HG02973 (cell line): ENCODE measurements around the gene C1QB.

Experiments
- ATAC-seq: cut with Tn5 transposase; IDR thresholded peaks from one replicate; pipeline ENCODE4 v1.9.1; 2021; ENCODE audit warnings: moderate library complexity; ENCODE audit not compliant: unreplicated experiment

C1QB gene

DNA sequence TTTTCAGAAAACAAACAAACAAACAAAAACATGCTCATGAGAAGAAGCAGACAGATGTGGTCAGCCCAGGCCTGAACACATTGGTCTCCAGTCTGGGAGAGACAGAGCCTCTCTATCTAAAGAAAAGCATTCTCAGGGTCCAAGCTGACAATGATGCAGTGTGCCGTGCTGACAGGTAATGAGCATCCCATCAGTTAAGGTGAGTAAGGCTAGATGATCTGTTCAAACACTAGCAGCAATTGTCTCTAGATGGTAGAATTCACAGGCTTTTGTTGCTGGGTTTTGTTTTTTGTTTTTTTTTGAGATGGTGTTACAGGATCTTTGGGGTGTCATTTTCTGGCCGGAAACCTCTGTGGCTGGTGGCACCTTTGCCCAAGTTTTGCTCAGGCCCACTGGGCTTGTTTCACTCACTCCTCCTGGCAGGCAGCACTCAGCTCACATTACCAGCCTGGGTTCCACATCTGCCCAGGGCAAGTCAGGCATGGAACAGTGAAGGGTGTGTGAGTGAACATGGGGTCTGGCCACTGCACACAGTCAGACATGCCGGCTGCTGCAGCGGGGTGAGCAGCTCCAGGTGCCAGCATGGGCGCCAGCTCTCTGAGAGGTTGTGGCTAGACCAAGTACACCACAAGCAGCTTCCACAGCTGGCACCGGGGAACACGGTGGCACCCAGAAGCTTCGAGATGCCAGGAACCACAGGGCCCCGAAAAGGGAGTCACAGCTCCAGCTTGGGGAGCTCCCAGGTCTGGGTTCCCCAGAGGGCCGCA is 19.2 kb upstream of the C1QB start:
- ATAC-seq = no peak

DNA sequence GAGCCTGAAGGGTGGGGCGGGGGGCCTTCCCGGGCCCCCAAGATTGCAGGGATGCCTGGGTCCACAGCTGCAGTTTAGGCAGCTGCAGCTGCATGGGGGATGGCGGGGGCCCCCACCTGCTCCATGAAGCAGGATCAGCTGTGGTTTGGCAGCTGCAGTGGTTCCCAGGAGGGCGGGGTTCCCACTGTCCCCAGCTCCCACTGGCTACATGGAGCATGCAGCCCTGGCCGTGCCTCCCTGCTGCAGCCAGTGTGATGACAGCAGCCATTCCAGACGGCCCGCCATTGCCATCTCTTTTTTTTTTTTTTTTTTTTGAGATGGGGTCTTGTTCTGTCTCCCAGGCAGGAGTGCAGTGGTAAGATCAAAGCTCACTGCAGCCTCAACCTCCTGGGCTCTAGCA is 17.6 kb upstream of the C1QB start:
- no peak for ATAC-seq

DNA sequence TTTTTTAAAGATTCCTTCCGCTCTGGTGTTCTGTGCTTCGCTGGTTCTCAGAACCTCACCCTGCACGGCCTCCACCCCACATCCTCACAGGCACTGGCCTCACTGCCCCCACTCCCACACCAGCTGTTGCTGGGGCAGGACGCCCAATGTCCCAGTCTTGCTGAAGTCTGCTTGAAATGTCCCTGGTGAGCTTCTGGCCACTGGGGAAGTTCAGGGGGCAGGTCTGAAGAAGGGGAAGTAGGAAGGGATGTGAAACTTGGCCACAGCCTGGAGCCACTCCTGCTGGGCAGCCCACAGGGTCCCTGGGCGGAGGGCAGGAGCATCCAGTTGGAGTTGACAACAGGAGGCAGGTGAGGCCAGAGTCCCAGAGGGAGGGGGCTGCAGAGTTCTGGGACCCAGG is 16.7 kb upstream of the C1QB start, which contains the start of gene C1QA:
C1QA (plus strand) TSS at position 276 of the 400 bp plus-strand sequence. CDS start 989 bp downstream, outside the sequence.
- no peak for ATAC-seq

DNA sequence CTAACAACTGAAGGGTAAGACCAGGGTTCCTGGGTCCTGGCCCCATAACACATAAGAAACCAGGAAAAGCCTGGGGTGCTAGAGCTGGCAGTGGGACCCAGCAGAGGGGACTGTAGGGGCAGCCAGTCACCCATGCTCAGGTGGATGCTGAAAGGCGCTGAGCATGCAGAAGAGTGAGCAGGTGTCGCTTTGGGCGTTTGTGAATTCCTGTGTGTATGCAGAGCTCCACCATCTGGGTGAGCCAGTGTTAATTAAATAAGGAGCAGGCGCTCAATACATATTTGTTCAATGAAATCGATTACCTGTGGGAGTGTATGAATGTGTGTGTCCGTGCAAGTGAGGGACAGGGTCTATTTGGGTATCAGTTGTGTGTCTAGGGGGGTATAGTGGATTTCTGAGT is 16.1 kb upstream of the C1QB start:
- no peak for ATAC-seq

GRCh38 chr1:22637907-22638445 is 15.1 kb upstream of the C1QB start:
- ATAC-seq = no peak

DNA sequence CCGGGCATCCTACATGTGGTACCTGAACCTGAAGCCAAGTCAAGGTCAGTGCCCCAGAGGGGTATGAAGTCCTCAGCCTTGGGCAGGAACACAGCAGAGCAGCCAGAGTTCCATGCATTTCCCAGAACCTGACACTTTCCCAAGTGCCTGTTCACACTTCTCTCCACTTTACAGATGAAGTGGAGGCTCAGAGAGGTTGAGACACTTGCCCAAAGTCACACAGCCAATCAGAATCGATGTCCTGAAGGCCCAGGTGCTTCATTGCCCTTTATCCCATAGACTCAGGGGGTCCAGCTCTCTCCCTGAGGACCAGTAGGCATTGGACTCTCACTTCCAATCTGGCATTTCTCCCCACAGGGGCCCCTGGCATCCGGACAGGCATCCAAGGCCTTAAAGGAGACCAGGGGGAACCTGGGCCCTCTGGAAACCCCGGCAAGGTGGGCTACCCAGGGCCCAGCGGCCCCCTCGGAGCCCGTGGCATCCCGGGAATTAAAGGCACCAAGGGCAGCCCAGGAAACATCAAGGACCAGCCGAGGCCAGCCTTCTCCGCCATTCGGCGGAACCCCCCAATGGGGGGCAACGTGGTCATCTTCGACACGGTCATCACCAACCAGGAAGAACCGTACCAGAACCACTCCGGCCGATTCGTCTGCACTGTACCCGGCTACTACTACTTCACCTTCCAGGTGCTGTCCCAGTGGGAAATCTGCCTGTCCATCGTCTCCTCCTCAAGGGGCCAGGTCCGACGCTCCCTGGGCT is 14.4 kb upstream of the C1QB start:
- no peak for ATAC-seq

DNA sequence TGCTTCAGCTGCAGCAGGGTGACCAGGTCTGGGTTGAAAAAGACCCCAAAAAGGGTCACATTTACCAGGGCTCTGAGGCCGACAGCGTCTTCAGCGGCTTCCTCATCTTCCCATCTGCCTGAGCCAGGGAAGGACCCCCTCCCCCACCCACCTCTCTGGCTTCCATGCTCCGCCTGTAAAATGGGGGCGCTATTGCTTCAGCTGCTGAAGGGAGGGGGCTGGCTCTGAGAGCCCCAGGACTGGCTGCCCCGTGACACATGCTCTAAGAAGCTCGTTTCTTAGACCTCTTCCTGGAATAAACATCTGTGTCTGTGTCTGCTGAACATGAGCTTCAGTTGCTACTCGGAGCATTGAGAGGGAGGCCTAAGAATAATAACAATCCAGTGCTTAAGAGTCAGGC is 13.8 kb upstream of the C1QB start:
- ATAC-seq = no peak

DNA sequence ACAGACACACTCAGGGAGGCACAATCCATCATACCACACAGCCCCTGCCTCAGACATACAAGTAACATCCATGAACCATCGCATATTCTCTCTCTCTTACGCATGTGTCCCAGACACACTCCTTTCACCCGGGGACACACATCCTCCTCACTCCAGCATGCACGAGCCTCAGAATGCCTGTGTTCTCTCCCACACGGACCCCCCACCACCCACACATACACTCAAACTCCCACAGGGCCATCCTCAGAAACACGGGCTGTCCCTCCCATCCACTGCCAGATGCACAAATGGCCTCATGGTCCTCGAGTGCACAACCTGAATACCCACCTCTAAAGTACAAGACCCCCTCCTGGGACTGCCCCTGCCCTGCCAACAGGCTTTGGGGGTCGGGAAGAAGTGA is 11.8 kb upstream of the C1QB start:
- ATAC-seq = no peak

- no peak for ATAC-seq
Observed at GRCh38 chr1:22641906-22642636, 11.0 kb upstream of the C1QB start.

GRCh38 chr1:22643381-22643780 is 9.7 kb upstream of the C1QB start, which contains the start of gene C1QC:
C1QC (plus strand) TSS chr1:22643633; CDS start chr1:22644024, 391 bp downstream.
- ATAC-seq = no peak

DNA sequence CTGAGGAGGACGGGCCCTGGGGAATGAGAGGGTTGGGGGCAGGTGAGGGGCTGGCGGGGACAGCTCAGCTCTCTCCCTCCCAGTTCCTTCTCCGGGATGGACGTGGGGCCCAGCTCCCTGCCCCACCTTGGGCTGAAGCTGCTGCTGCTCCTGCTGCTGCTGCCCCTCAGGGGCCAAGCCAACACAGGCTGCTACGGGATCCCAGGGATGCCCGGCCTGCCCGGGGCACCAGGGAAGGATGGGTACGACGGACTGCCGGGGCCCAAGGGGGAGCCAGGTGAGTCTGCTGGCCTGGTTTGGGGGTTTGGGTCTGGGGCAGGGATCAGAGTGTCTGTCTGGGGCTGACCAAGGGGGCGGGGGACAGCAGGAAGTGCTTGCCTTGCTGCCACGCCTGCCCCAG is 9.1 kb upstream of the C1QB start:
- no peak for ATAC-seq

GRCh38 chr1:22645931-22646330 is 7.1 kb upstream of the C1QB start:
- no peak for ATAC-seq

DNA sequence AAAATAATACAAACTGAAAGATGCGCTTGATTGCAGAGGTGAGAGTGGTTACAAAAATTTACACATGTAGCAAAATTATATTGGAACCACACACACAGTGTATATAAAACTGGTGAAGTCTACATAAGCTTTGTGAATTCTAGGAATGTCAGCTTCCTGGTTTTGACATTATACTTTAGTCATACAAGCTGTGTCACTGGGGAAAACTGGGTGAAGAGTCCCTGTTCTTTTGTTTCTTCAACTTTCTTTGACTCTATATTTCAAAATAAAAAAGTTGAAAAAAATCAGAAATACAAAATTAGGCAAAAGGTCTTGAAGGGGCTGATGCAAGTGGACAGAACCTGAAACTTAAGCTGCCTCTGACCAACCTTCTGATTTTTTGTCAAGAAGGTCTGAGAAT is 6.7 kb upstream of the C1QB start:
- no peak for ATAC-seq

GRCh38 chr1:22650089-22650693 is 2.8 kb upstream of the C1QB start:
- ATAC-seq = no peak

DNA sequence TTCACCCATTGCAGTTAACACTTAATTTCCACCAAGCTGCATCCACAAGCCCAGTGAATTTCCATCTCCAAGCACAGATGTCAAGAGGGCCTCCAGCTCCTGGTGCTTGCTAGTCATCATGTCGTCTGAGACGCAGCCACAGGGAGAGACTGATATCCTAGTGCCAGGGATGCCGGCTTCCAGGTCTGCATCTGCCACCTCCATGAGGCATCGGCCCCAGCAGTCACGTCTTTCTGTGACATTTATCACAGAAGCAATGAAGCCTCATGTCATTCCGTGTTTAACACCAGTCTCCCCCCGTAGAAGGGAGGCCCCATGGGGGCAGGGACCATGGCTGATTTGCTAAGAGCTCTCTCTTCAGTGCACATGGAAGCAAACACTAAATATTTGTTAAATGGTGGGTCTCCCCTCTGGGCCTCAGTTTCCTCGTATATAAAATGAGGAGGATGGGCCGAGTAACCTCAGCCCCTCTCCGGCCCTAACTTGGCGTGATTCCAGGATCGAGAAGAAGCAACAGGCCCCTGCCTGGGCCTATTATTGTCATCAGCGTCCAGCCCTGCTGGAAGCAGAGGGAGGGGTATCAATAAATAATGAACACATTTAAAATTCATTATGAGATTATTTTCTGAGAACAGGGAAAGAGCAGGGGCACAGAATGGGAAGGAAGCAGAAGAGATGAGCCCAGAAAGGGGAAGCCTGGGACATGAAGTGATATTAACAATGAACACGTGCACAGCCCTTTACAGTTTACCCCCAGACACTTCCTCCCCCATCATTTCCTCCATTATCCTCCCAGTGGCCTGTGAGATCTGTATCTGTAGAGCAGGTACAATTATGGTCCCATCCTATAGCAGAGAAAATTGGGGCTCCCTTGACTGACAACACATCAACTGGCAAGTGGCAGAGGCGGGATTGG is 837 bp upstream of the C1QB start:
- no peak for ATAC-seq

DNA sequence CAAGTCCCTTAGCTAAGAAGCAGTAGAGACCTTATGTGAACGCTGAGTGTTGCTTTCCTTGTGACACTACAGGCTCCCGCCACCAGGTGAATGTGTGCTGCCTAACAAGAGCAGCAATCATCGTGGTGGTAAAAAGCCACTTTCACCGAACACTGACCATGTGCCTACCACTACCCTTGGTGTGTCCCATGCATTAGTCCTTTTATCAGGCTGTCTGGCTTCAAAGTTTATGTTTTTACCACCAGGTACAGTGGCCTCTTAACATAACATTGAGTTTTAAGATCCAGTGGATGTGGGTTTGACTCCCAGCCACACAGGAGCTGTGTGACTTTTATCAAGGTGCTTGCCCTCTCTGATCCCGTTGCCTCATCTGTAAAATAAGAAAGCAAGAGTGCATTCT is 1.7 kb downstream of the C1QB start:
- ATAC-seq = no peak

- ATAC-seq = no peak
Observed at GRCh38 chr1:22658385-22659163, 5.5 kb downstream of the C1QB start.

GRCh38 chr1:22660716-22661241 is 7.7 kb downstream of the C1QB start:
- no peak for ATAC-seq

GRCh38 chr1:22661880-22662279 is 8.8 kb downstream of the C1QB start:
- no peak for ATAC-seq
